Brain microvascular endothelial cell (primary cell): Measurements from ENCODE around the gene ARL8B.
"Not testable (repeated sequence)": the region's sequence is repeated elsewhere in the genome, so short reads cannot be mapped to it uniquely, and the experiment has no call there.

Experiments
- DNase-seq: peaks from one replicate; pipeline ENCODE4 v3.0.0-alpha.2; 2020
- H3K27ac ChIP-seq: fragments of 250-450 bp; sonication (Bioruptor Pico); 2 replicates; pipeline ENCODE4 v1.5.1; 2020; ENCODE audit warnings: mild to moderate bottlenecking, moderate library complexity
- H3K27me3 ChIP-seq: fragments of 250-450 bp; sonication (Bioruptor Pico); replicated peaks from 2 replicates; pipeline ENCODE4 v1.5.1; 2020; ENCODE audit warnings: mild to moderate bottlenecking
- H3K36me3 ChIP-seq: fragments of 250-450 bp; sonication (Bioruptor Pico); replicated peaks from 2 replicates; pipeline ENCODE4 v1.5.1; 2020; ENCODE audit warnings: mild to moderate bottlenecking
- H3K4me3 ChIP-seq: 2 replicates; pipeline ENCODE4 v1.5.1; 2011; ENCODE audit warnings: low read depth, mild to moderate bottlenecking, control low read depth, low read length, moderate library complexity
- in situ Hi-C: cut with HindIII; loops from 2 replicates; pipeline ENCODE4 v1.10.0; 2017; ENCODE audit warnings: low sequenced_read_pairs, low pct_ligation_motif_present
- TF ChIP-seq, protein P1 (sequence below): IDR thresholded peaks from 2 replicates; pipeline ENCODE4 v1.5.1; 2011; ENCODE audit warnings: low read depth, mild to moderate bottlenecking, moderate library complexity, low read length, control low read depth, inconsistent platforms; ENCODE audit errors: missing control alignments

ARL8B gene

DNA sequence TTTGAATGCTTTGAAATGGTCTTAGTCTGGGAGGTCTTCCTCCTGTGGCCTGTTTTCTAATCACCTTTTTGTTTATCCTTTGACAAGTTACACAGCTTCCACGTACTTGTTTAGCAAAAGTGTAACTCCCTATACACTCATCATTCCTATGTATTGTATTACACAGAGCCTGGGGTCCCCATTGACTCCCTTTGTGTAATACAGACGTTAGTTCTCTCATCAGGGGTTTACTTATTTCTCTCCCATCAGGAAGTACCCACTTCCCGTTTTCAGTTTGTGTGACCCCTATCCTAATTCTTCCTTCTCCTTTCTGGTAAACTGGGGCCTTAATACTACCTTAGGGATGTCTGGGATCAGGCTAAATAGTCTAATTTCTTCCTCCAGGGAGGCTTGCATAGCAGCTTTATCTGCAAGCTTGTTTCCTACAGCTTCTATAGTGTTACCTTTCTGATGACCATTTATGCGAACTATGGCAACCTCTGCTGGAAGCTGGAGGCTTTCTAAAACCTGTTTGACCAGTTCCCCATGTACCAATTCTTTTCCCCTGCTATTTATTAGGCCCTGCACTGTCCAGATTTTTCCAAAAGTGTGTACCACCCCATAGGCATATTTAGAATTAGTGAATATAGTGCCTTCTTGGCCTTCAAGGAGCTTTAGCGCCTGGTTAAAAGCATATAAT, 22.4 kb downstream of the ARL8B start:
- in situ Hi-C loops: no loop called here
- TF ChIP-seq, protein P1, sequence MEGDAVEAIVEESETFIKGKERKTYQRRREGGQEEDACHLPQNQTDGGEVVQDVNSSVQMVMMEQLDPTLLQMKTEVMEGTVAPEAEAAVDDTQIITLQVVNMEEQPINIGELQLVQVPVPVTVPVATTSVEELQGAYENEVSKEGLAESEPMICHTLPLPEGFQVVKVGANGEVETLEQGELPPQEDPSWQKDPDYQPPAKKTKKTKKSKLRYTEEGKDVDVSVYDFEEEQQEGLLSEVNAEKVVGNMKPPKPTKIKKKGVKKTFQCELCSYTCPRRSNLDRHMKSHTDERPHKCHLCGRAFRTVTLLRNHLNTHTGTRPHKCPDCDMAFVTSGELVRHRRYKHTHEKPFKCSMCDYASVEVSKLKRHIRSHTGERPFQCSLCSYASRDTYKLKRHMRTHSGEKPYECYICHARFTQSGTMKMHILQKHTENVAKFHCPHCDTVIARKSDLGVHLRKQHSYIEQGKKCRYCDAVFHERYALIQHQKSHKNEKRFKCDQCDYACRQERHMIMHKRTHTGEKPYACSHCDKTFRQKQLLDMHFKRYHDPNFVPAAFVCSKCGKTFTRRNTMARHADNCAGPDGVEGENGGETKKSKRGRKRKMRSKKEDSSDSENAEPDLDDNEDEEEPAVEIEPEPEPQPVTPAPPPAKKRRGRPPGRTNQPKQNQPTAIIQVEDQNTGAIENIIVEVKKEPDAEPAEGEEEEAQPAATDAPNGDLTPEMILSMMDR: no peak

DNA sequence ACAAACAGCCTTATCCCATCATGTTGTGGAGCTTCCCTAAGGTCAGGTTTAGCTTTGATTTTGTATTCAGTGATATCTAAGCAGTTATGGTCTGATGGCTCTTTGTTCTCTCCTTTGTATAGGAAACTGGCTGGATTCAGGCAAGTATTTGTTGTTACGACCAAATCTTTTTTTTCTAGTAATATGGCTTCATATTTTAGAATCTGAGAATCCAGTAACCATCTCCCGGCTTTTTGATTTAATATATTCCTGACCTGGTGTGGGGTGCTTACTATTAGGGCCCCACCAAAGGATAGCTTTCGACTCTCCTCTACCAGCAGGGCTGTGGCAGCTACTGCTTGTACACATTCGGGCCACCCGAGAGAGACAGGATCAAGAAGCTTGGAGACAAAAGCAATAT, 23.0 kb downstream of the ARL8B start:
- no peak overlapping the region for H3K4me3 ChIP-seq
- H3K27ac ChIP-seq: no peak overlapping the region
- H3K36me3 ChIP-seq: no peaks in the 10 kb centered on the region
- no peaks in the 10 kb centered on the region for H3K27me3 ChIP-seq
- no peak for DNase-seq
- TF ChIP-seq, protein P1: no peak
- in situ Hi-C loops: no loop called here

More for the DNA sequence above, 22.4 kb downstream of the ARL8B start:
- DNase-seq: no peak
- Histone ChIP-seq H3K27me3 (no peaks in the 10 kb centered on the region), H3K27ac (no peak overlapping the region), H3K36me3 (no peaks in the 10 kb centered on the region), H3K4me3 (no peak overlapping the region)

DNA sequence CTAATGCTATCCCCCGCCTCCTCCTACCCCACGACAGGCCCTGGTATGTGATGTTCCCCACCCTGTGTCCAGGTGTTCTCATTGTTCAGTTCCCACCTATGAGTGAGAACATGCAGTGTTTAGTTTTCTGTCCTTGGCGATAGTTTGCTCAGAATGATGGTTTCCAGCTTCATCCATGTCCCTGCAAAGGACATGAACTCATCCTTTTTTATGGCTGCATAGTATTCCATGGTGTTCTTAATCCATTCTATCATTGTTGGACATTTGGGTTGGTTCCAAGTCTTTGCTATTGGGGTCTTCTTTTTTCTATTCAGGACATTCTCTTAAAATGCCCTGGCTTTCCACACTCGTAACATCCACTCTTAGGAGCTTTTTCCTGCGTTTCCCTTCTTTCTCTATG, 25.1 kb downstream of the ARL8B start:
- H3K4me3 ChIP-seq, in situ Hi-C loops, H3K27me3 ChIP-seq, H3K36me3 ChIP-seq, H3K27ac ChIP-seq, DNase-seq: not testable (repeated sequence)

DNA sequence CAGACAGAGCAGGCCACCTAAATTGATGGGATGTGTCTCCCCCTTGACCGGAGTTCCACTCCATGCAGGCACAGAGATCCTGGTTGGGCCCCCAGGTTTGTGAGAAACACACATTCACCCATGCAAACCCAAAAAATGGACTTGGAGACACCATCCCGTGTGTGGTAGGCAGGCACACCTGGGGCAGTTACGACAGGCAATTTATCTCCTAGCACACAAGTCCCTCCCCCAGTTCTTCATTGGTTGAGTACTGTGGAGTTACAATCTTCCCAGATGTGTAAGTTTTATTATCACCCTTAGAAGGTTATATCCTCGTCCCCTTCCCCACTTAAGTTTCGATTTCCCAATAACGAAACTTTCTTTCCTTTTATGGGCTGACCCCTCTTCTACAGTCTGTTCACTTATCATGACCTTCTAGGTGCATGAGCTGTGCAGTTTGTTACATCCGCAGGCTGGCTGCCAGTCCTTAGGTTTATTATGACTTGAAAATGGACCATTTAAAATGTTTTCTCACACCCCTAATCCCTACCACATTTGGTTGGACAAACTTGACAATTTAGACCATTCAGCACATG, 27.3 kb downstream of the ARL8B start:
- in situ Hi-C loops: no loop called here
- TF ChIP-seq, protein P1: no peak
- no peaks in the 10 kb centered on the region for H3K27me3 ChIP-seq
- H3K27ac ChIP-seq: no peak overlapping the region
- no peak for DNase-seq
- H3K4me3 ChIP-seq: no peak overlapping the region
- H3K36me3 ChIP-seq: no peaks in the 10 kb centered on the region

DNA sequence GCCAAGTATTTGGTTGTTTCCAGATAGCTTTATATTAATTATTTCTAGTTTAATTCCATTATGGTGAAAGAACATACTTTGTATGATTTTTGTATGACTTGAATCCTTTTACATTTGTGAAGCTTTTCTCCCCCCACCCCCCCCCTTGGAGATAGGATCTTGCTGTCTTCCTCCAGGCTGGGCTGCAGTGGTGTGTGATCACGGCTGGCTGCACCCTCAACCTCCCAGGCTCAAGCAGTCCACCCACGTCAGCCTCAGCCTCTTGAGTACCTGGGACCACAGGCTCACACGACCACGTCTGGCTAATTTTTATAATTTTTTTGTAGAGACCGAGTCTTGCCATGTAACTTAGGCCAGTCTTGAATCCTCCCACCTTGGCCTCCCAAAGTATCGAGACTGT, 29.5 kb downstream of the ARL8B start:
- no peak for DNase-seq
- Histone ChIP-seq H3K27ac (no peak overlapping the region), H3K36me3 (no peaks in the 10 kb centered on the region), H3K4me3 (no peak overlapping the region), H3K27me3 (no peaks in the 10 kb centered on the region)
- TF ChIP-seq, protein P1: no peak
- in situ Hi-C loops: no loop called here

DNA sequence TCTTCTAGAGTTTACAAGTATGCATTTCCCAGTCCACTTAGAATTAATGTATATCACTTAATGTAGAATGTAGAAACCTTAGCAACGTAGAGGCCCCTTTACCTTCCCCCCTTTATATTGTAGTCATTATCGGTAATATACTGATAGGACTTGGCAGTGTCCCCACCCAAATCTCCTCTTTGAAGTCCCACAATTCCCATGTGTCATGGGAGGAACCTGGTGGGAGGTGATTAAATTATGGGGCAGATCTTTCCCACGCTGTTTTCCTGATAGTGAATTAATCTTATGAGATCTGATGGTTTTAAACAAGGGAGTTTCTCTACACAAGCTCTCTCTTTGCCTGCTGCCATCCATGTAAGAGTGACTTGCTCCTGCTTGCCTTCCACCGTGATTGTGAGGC, 31.0 kb downstream of the ARL8B start:
- no peak overlapping the region for H3K4me3 ChIP-seq
- no peak overlapping the region for H3K27ac ChIP-seq
- TF ChIP-seq, protein P1: no peak
- H3K27me3 ChIP-seq: no peaks in the 10 kb centered on the region
- DNase-seq: no peak
- no peaks in the 10 kb centered on the region for H3K36me3 ChIP-seq
- in situ Hi-C loops: no loop called here
